Activated naive CD4-positive, alpha-beta T cell treated with anti-CD3 and anti-CD28 coated beads for 36 hours (primary cell): ENCODE results near the gene LSM7. TPM values are rescaled to one million over a fixed set of nuclear protein-coding genes. Genes with fewer than 3 reads are reported as not detected.
"Not testable (repeated sequence)": the region's sequence is repeated elsewhere in the genome, so short reads cannot be mapped to it uniquely, and the experiment has no call there.

Source experiments
- CTCF ChIA-PET: fragments of 350-600 bp; sonication (Branson Sonifier 250); formaldehyde crosslinking; loops from one replicate; lab custom pipeline; 2021; ENCODE audit warnings: antibody characterized with exemption; lab: Charles Lee
- DNase-seq: peaks from one replicate; pipeline ENCODE4 v3.0.0-alpha.2; 2020
- H3K27ac Mint-ChIP-seq: one replicate; pipeline ENCODE4 v1.8.0; 2021; ENCODE audit warnings: mild to moderate bottlenecking, mixed read lengths
- H3K27me3 Mint-ChIP-seq: one replicate; pipeline ENCODE4 v1.8.0; 2021; ENCODE audit warnings: low read depth, mixed read lengths
- H3K36me3 Mint-ChIP-seq: one replicate; pipeline ENCODE4 v1.8.0; 2021; ENCODE audit warnings: low read depth, mixed read lengths
- H3K4me1 Mint-ChIP-seq: one replicate; pipeline ENCODE4 v1.8.0; 2021; ENCODE audit warnings: low read depth, mixed read lengths
- H3K4me3 Mint-ChIP-seq: one replicate; pipeline ENCODE4 v1.8.0; 2021; ENCODE audit warnings: mild to moderate bottlenecking, moderate library complexity, mixed read lengths
- H3K9me3 Mint-ChIP-seq: one replicate; pipeline ENCODE4 v1.8.0; 2021; ENCODE audit warnings: mixed read lengths
- intact Hi-C: fragments of 100-400 bp; cut with micrococcal nuclease; formaldehyde crosslinking; loops from one replicate; pipeline ENCODE4 v1.15.1; 2023
- total RNA-seq, 2 experiments: library from RNA; stranded (reverse); gene quantifications; one replicate each; pipeline ENCODE4 v1.2.3, GENCODE V29; 2021

Gene LSM7
- total RNA-seq, 2 experiments from 2014 or later, result 162 to 164 TPM

DNA sequence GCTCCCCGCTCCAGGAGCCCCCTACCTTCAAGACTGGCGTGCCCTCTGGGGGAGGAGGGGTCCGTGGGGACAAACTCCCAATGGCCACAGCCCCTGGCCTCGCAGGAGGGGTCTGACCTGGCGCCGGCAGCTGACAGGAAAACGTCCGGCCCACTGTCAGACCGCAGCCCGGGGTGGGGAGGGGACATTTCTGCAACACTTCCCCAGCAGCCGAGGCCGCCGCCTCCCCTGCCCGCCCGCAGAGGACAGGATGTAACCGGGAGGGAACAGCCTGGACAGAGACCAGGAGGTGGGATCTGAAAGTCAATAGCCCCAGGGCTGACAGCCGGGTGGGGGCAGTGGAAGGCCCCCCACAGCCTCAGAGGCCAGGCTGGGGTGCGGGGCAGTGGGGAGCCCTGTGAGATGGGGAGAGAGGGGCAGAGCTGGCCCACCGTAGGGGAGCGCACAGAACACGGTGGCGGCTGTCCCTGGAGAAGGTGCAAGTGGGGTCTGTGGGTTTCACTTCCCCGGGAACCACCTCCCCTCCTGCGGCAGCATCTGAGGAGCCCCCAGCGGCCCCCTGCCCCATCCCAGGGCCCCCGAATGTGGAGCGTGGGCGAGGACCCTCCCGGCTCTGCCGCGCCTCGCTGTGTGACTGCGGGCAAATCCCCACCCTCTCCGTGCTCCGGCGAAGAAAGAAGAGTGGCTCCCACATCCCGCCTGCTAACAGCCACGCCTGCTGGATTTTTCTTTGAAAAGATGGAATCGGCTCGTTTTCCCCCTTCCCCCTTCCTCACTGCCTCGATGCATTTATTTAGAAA lies 46.1 kb downstream of the LSM7 start, which contains the start of gene PEAK3:
TSS of gene PEAK3 (minus strand) at position 114 of the 800 bp plus-strand sequence. CDS start 1,244 bp downstream, outside the sequence.
- Mint-ChIP-seq H3K4me1 (peaks cover 13% of the 10 kb centered on the region), H3K27ac (no peak within 1 kb of the TSS), H3K9me3 (no peaks in the 10 kb centered on the region), H3K36me3 (no peaks in the 10 kb centered on the region), H3K27me3 (no peaks in the 10 kb centered on the region), H3K4me3 (no peak within 1 kb of the TSS)
- DNase-seq, result peak; percentile 57
- CTCF ChIA-PET, result no interaction called here
- intact Hi-C loops, result no loop called here

DNA sequence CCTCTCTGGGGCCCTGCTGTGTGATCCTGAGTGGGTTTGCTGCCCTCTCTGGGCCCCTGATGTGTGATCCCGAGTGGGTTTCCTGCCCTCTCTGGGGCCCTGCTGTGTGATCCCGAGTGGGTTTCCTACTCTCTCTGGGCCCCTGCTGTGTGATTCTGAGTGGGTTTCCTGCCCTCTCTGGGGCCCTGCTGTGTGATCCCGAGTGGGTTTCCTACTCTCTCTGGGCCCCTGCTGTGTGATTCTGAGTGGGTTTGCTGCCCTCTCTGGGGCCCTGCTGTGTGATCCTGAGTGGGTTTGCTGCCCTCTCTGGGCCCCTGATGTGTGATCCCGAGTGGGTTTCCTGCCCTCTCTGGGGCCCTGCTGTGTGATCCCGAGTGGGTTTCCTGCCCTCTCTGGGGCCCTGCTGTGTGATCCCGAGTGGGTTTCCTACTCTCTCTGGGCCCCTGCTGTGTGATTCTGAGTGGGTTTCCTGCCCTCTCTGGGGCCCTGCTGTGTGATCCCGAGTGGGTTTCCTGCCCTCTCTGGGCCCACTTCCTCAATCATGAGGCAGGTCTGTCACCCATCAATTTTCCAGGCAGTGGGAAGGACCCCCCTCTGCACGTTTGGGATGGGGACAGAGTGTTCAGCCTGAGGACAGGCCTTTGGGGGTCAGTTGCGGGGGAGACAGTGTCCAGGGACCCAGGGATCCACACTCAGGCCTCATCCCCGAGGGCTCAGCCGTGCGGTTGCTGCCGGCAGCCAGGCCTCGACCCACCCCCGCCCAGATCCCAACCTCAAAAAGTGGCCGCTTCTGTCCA lies 46.9 kb downstream of the LSM7 start:
- H3K27ac Mint-ChIP-seq, H3K4me3 Mint-ChIP-seq, H3K36me3 Mint-ChIP-seq, CTCF ChIA-PET, H3K9me3 Mint-ChIP-seq, DNase-seq, intact Hi-C loops, H3K27me3 Mint-ChIP-seq: not testable (repeated sequence)
- peaks cover 15% of the 10 kb centered on the region for H3K4me1 Mint-ChIP-seq

DNA sequence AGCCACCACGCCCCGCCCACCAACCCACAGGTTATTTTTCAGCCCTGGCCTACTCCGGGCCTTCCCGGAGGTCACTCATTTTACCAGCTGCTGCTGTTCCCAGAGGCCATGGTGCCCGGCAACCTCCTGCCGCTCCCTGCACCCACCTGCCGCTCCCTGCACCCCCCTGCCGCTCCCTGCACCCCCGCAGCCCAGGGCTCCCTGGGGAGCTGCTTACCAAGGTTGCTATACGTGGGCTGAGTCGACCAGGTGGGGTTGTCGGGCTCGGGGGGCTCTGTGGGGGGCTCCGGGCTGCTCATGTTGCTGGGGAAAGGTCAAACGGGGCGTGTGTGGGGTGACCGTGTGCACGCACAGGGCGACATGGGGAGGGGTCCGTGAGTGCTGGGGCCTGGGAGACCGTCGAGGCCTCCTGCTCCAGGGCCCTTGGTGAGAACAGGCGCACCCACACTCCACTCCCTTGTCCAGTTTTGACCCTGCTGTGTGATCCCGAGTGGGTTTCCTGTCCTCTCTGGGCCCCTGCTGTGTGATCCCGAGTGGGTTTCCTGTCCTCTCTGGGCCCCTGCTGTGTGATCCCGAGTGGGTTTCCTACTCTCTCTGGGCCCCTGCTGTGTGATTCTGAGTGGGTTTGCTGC lies 47.6 kb downstream of the LSM7 start:
- peaks cover 15% of the 10 kb centered on the region for H3K4me1 Mint-ChIP-seq
- no peak overlapping the region for H3K27ac Mint-ChIP-seq
- CTCF ChIA-PET, result no interaction called here
- no peak for DNase-seq
- H3K4me3 Mint-ChIP-seq, result no peak overlapping the region
- H3K9me3 Mint-ChIP-seq, result no peaks in the 10 kb centered on the region
- intact Hi-C loops, result no loop called here
- no peaks in the 10 kb centered on the region for H3K36me3 Mint-ChIP-seq
- no peaks in the 10 kb centered on the region for H3K27me3 Mint-ChIP-seq

DNA sequence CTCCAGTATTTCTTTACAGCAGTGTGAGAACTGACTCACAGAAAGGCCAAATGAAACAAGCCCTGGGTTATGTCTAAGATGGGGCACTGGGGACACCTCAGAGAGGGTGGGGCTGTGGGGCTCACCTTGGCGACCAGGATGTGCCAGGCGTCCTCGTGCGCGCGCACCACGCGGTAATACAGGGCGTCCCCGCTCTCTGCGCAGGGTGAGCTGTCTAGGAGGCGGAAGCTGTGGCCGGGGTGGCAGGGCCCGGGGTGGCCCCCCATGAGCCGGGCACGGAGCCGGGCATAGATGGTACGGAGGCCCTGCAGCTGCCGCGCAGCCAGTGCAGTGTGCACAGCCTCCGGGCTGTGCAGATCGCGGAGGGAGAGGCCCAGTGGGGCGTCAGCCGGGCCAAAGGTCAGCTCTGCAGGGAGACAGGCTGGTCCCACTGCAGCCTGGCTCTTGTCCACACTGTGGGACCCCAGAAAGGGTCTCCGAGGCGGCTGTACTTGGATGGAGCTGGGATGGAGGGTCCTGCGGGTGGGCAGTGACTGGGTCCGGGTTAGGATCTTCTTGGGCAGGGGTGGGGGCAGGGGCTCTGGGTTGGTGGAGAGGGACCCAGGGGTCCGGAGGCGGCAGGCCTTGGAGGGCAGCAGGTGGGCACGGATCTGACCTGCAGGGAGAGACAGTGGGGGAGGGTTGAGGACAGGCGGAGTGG lies 49.8 kb downstream of the LSM7 start:
- Mint-ChIP-seq H3K36me3 (peaks cover 11% of the 10 kb centered on the region), H3K9me3 (no peaks in the 10 kb centered on the region), H3K4me1 (peaks cover 28% of the 10 kb centered on the region), H3K27me3 (no peaks in the 10 kb centered on the region), H3K27ac (no peak overlapping the region), H3K4me3 (no peak overlapping the region)
- DNase-seq, result no peak
- CTCF ChIA-PET, result no interaction called here
- intact Hi-C loops, result no loop called here

DNA sequence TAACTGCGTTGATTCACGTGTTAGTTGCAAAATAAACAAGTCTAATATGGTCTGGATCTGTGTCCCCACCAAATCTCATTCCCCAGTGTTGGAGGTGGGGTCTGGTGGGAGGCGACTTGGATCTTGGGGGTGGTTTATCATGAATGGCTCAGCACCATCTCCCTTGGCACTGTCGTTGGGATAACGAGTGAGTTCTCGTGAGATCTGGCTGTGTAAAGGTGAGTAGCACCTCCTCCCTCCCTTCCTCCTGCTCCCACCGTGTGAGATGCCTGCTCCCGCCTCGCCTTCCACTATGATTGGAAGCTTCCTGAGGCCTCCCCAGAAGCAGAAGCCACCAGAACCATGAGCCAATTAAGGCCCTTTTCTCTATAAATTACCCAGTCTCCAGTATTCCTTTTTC lies 51.2 kb downstream of the LSM7 start:
- no peaks in the 10 kb centered on the region for H3K27me3 Mint-ChIP-seq
- H3K27ac Mint-ChIP-seq, result no peak overlapping the region
- no peak for DNase-seq
- H3K4me3 Mint-ChIP-seq, result no peak overlapping the region
- intact Hi-C loops, result no loop called here
- H3K9me3 Mint-ChIP-seq, result no peaks in the 10 kb centered on the region
- peaks cover 32% of the 10 kb centered on the region for H3K4me1 Mint-ChIP-seq
- H3K36me3 Mint-ChIP-seq, result peaks cover 19% of the 10 kb centered on the region
- CTCF ChIA-PET, result interaction anchor here (0.6 to 1.2 kb wide), 2 partner anchors 116 to 588 kb away, joined by 4 to 7 read pairs; no protein-coding TSS in a partner anchor

DNA sequence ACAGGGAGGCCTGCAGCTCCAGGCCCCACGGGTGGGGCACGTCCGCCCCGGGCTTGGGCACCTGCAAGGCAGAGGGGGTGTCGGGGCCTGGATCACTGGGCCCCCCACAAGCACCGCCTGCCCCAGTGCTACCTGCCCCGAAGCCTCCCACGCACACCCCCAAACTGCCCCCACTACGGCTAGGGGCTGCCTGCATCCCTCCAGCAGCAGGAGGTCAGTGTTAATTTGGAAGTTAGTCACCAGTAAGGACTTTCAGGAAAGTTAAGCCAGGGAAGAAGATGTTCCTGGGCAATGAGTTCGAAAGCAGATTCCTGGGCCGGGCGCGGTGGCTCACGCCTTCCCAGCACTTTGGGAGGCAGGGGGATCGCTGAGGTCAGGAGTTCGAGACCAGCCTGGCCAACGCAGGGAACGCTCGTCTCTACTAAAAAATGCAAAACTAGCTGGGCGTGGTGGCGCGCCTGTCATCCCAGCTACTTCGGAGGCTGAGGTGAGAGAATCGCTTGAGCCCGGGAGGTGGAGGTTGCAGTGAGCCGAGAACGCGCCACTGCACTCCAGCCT lies 51.9 kb downstream of the LSM7 start:
- Mint-ChIP-seq H3K4me1 (peaks cover 31% of the 10 kb centered on the region), H3K9me3 (no peaks in the 10 kb centered on the region), H3K27ac (no peak overlapping the region), H3K27me3 (no peaks in the 10 kb centered on the region), H3K4me3 (no peak overlapping the region), H3K36me3 (peaks cover 23% of the 10 kb centered on the region)
- CTCF ChIA-PET, result interaction anchor here (1.2 kb wide), 1 partner anchor 116 kb away, joined by 7 read pairs; no protein-coding TSS in a partner anchor
- intact Hi-C loops, result no loop called here
- no peak for DNase-seq

DNA sequence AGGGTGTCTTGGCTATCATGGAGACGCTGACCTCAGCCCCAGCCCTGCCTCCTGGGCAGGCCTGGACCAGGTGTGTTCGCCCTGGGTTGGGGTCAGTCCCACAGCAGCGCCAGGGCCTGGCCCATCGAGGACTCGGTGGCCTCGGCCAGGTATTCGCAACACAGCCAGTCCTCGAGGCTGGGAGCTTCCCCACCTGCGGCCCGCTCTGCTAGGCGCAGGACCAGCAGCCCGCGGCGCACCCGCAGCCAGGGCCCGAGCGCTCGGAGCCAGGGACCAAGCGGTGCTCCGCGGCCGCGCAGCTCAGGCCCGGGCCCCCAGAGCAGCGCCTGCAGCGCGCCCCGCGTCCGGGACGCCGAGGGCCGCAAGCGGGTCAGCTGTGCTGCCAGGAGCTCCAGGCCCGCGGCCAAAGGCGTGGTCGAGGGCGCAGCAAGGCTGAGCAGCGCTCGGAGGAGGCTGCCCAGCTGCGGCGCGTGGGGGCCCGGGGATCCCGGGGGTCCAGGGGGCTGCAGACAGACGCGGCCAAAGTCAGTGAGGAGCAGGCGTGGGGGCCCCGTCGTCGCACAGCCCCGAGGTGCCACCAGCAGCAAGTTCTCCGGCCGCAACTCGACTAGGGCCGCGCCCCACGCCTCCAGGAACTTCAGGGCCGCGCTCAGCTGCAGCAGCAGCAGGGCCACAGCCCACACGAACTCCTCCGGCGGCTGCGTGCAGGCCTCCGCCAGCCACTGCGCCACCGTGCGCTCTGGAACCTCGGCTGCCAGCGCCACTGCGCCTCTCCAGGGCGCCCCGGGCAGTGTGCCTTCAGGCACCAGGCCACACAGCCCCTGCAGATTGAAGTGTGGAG lies 52.6 kb downstream of the LSM7 start:
- Mint-ChIP-seq H3K4me1 (peaks cover 32% of the 10 kb centered on the region), H3K27ac (no peak overlapping the region), H3K36me3 (peaks cover 28% of the 10 kb centered on the region), H3K9me3 (no peaks in the 10 kb centered on the region), H3K27me3 (no peaks in the 10 kb centered on the region), H3K4me3 (no peak overlapping the region)
- intact Hi-C loops, result loop anchor here (2.0 kb wide), 1 partner anchor 115 kb away; no protein-coding TSS in a partner anchor
- CTCF ChIA-PET, result interaction anchor here (1.6 kb wide), 1 partner anchor 117 kb away, joined by 4 read pairs; no protein-coding TSS in a partner anchor
- DNase-seq, result no peak

DNA sequence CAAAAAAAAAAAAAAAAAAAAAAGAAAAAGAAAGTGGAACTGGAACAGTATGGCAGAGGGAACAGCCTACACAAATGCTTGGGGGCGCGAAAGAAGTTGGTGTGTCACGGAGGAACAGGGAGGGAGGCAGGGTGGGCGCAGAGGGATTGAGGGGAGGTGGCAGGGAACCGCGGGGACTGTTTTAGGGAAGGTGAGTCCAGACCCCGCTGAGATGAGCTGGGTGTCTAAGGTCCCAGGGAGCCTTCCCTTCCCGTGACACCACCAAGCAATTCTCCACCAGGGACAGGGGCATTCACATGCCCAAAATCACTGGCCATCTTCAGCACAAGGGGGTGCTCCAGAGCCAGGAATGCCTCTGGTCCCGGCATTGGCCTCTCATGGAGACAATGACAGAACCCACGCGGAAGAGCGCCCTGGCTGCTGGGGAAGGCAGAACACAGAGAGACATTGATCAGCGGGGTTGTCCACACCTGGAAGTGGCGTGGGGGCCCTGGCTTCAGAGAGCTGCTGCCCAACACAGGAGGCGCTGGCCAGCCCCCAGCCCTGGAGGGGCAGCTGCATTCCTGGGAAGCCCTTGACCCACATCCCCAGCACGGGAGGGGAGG lies 53.4 kb downstream of the LSM7 start:
- peak; percentile 72 for DNase-seq
- Mint-ChIP-seq H3K4me3 (peak overlapping the region; percentile 9), H3K36me3 (peaks cover 33% of the 10 kb centered on the region), H3K27ac (peak overlapping the region; percentile 53), H3K9me3 (no peaks in the 10 kb centered on the region), H3K27me3 (no peaks in the 10 kb centered on the region), H3K4me1 (peaks cover 32% of the 10 kb centered on the region)
- CTCF ChIA-PET, result interaction anchor here (0.6 to 2.0 kb wide), 8 partner anchors 13 to 436 kb away, joined by 3 to 16 read pairs (median 3); partner anchors contain the start of gene PLEKHJ1
- intact Hi-C loops, result loop anchor here (2.0 kb wide), 1 partner anchor 116 kb away; no protein-coding TSS in a partner anchor

DNA sequence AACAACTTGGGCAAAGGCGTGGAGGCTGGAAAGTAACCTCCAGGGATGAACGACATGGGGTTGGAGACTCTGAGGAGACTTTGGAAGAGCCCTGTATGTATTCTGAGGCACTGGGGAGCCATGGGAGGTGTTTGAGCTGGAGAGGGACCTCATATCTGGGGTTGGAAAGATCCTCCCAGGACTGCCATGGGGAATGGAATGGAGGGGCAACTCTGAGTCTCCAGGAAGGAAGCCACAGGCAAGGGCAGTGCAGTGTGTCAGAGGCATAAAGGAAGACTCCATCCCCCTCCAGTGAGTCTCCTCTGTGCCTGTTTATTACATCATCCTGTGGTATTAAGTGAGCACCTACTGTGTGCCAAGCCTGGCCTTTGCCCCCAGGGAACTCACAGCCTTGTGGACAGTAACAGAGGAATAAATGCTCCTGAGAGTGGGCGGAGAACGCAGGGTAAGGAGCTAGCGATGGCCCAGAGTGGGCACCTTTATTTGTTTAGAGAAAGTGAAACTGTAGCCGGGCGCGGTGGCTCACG lies 54.1 kb downstream of the LSM7 start:
- Mint-ChIP-seq H3K36me3 (peaks cover 40% of the 10 kb centered on the region), H3K27me3 (no peaks in the 10 kb centered on the region), H3K27ac (peak overlapping the region; percentile 88), H3K4me3 (peak overlapping the region; percentile 68), H3K4me1 (peaks cover 32% of the 10 kb centered on the region), H3K9me3 (no peaks in the 10 kb centered on the region)
- DNase-seq, result no peak
- CTCF ChIA-PET, result interaction anchor here (0.6 to 2.0 kb wide), 10 partner anchors 12 to 436 kb away, joined by 3 to 16 read pairs (median 3); partner anchors contain the start of gene PLEKHJ1
- intact Hi-C loops, result loop anchor here (2.0 kb wide), 1 partner anchor 117 kb away; no protein-coding TSS in a partner anchor
